Right lobe of liver (tissue), 6 donors: Measurements from ENCODE around the gene OR10J4. TPM values are rescaled to one million over a fixed set of nuclear protein-coding genes. Genes with fewer than 3 reads are reported as not detected.

Experiments used
- ATAC-seq, 4 donors: fragments of 200-7000 bp; cut with Tn5 transposase; one replicate each; pipeline ENCODE4 v1.9.1; 2020; ENCODE audit warnings: mild to moderate bottlenecking in 4 of 4, moderate library complexity in 4 of 4
- DNase-seq, 3 donors: peaks; one replicate each; pipeline ENCODE4 v3.0.0-alpha.2; 2020
- H3K27ac ChIP-seq, 3 donors: fragments of 200-600 bp; one replicate each; pipeline ENCODE4 v1.8.0; 2022
- H3K27me3 ChIP-seq, 2 donors: fragments of 200-600 bp; one replicate each; pipeline ENCODE4 v1.8.0; 2022
- H3K36me3 ChIP-seq, 4 donors: fragments of 200-600 bp; sonication (generic) in 1 of 4; one replicate each; pipeline versions ENCODE4 v1.5.1 to v1.8.0; 2017 to 2022; ENCODE audit warnings: control low read depth in 1 of 4
- H3K4me1 ChIP-seq, 4 donors: fragments of 200-600 bp; sonication (generic) in 1 of 4; one replicate each; pipeline versions ENCODE4 v1.5.1 to v1.8.0; 2017 to 2022; ENCODE audit warnings: control low read depth in 1 of 4
- H3K4me3 ChIP-seq, 3 donors: fragments of 200-600 bp; one replicate each; pipeline ENCODE4 v1.8.0; 2022
- H3K9me3 ChIP-seq, 4 donors: fragments of 200-600 bp; sonication (generic) in 1 of 4; one replicate each; pipeline versions ENCODE4 v1.5.1 to v1.8.0; 2017 to 2022; ENCODE audit warnings: control low read depth in 1 of 4
- CTCF ChIP-seq, 4 donors: fragments of 200-600 bp in 3 of 4; fragments of 450-650 bp in 1 of 4; IDR thresholded peaks; one replicate each; pipeline versions ENCODE4 v1.5.1 to v1.8.0; 2016 to 2022; ENCODE audit warnings: antibody characterized with exemption in 4 of 4, mild to moderate bottlenecking in 2 of 4
- POLR2A ChIP-seq: fragments of 450-650 bp; IDR thresholded peaks from one replicate; pipeline ENCODE4 v1.6.1; 2017; ENCODE audit warnings: antibody characterized with exemption, mild to moderate bottlenecking
- WGBS: methylation state at CpG from one replicate; pipeline ENCODE4 v1.1.6; 2018; ENCODE audit warnings: low coverage, low lambda C conversion rate; ENCODE audit not compliant: insufficient coverage; ENCODE audit errors: missing lambda C conversion rate; 5-methylcytosine and 5-hydroxymethylcytosine counted together
- intact Hi-C, 2 donors: fragments of 100-400 bp; cut with DNase I; formaldehyde crosslinking; loops; one replicate each; pipeline versions ENCODE4 v1.11.2 to v1.14.1; 2022
- total RNA-seq, 6 experiments: library from RNA; depleted of rRNA in 2 of 6; stranded (reverse); fragments of >200 nt in 2 of 6; fragmentation: NEBNext Ultra II Directional in 3 of 6; extraction: Animal tissue kit (Norgen Biotek cat#: 25700) in 3 of 6; gene quantifications; one replicate each; pipeline versions ENCODE4 v1.1.0 to v1.2.4, GENCODE V29; 2016 to 2023
- donor health status: DM: no; HTN: yes; CAD: no.
- donor health status: DM: no; HTN: no; CAD: no.
- donor health status: DM: no; HTN: no; CAD: no.
- donor health status: DM: no; HTN: yes; CAD: no.
- donor health status: DM: no; HTN: yes; CAD: no.

Gene OR10J4
- total RNA-seq, 6 experiments from 2014 or later = not detected

GRCh38 chr1:159441360-159441759, 9.4 kb downstream of the OR10J4 start:
- Histone ChIP-seq H3K4me1 (peaks cover 0 to 36% (median 14%) of the 10 kb centered on the region in 4 donors), H3K4me3 (no peak overlapping the region), H3K9me3 (no peaks in the 10 kb centered on the region), H3K27ac (no peak overlapping the region), H3K27me3 (no peaks in the 10 kb centered on the region), H3K36me3 (no peaks in the 10 kb centered on the region)
- DNase-seq (no peak), ATAC-seq (no peak)
- TF ChIP-seq POLR2A (no peak), CTCF (IDR thresholded peaks at IDR 0.05) (no peak)
- intact Hi-C loops = no loop called here

- H3K4me3 ChIP-seq = no peak overlapping the region
- DNase-seq = no peak
- TF ChIP-seq POLR2A = no peak
- no peak for TF ChIP-seq CTCF (IDR thresholded peaks at IDR 0.05)
- ATAC-seq = peak; percentile 67 to 80 (median 70)
- H3K4me1 ChIP-seq = peaks cover 0 to 34% (median 14%) of the 10 kb centered on the region in 4 donors
- peak overlapping the region; percentile 11 to 72 (median 14) for H3K27ac ChIP-seq
- H3K27me3 ChIP-seq = no peaks in the 10 kb centered on the region
- 10% methylated on average over 2 of the region's 2 CpGs for WGBS
- H3K36me3 ChIP-seq = no peaks in the 10 kb centered on the region
- intact Hi-C loops = no loop called here
- no peaks in the 10 kb centered on the region for H3K9me3 ChIP-seq
These were observed 10.4 kb downstream of the OR10J4 start for GRCh38 chr1:159442428-159442827.

GRCh38 chr1:159443066-159443750, 11.2 kb downstream of the OR10J4 start:
- peak; percentile 87 to 92 (median 91) for ATAC-seq
- peaks cover 0 to 34% (median 14%) of the 10 kb centered on the region in 4 donors for H3K4me1 ChIP-seq
- no peaks in the 10 kb centered on the region for H3K27me3 ChIP-seq
- no peaks in the 10 kb centered on the region for H3K36me3 ChIP-seq
- H3K27ac ChIP-seq = peak overlapping the region; percentile 11 to 72 (median 14)
- intact Hi-C loops = no loop called here
- TF ChIP-seq POLR2A (no peak), CTCF (IDR thresholded peaks at IDR 0.05) (no peak)
- DNase-seq = peak in 1 of 3 donors; percentile 62
- H3K4me3 ChIP-seq = no peak overlapping the region
- 23% methylated on average over 4 of the region's 4 CpGs for WGBS
- no peaks in the 10 kb centered on the region for H3K9me3 ChIP-seq

GRCh38 chr1:159444511-159444910, 12.5 kb downstream of the OR10J4 start:
- Histone ChIP-seq H3K27ac (peak overlapping the region in 1 of 3 donors; percentile 72), H3K36me3 (no peaks in the 10 kb centered on the region), H3K4me1 (peaks cover 0 to 34% (median 14%) of the 10 kb centered on the region in 4 donors), H3K4me3 (no peak overlapping the region), H3K9me3 (no peaks in the 10 kb centered on the region), H3K27me3 (no peaks in the 10 kb centered on the region)
- intact Hi-C loops = no loop called here
- TF ChIP-seq POLR2A (no peak), CTCF (IDR thresholded peaks at IDR 0.05) (no peak)
- peak; percentile 61 to 86 (median 72) for ATAC-seq
- no peak for DNase-seq
